Dendritic cell treated with granulocyte-macrophage colony-stimulating factor and Interleukin-4, amounts not matched to agents 40 ng/mL and 50 ng/mL, for 4 days (primary cell): Measurements from ENCODE around the gene CA12.
A peak's percentile ranks its signal among the peaks of the same experiment; 100 is the strongest.

Experiments used
- H3K27ac Mint-ChIP-seq: one replicate; pipeline ENCODE4 v1.8.0; 2022; ENCODE audit warnings: mild to moderate bottlenecking, mixed read lengths
- H3K27me3 Mint-ChIP-seq: one replicate; pipeline ENCODE4 v1.8.0; 2022; ENCODE audit warnings: mild to moderate bottlenecking, mixed read lengths
- H3K36me3 Mint-ChIP-seq: one replicate; pipeline ENCODE4 v1.8.0; 2022; ENCODE audit warnings: low read depth, mixed read lengths
- H3K4me1 Mint-ChIP-seq: one replicate; pipeline ENCODE4 v1.8.0; 2022; ENCODE audit warnings: low read depth, mixed read lengths
- H3K4me3 Mint-ChIP-seq: one replicate; pipeline ENCODE4 v1.8.0; 2022; ENCODE audit warnings: mild to moderate bottlenecking, moderate library complexity, mixed read lengths
- H3K9me3 Mint-ChIP-seq: one replicate; pipeline ENCODE4 v1.8.0; 2022; ENCODE audit warnings: mixed read lengths
- intact Hi-C: fragments of 100-400 bp; cut with micrococcal nuclease; formaldehyde crosslinking; loops from one replicate; pipeline ENCODE4 v1.15.0; 2022

Gene CA12

GRCh38 chr15:63294359-63294758, 87.3 kb downstream of the CA12 start:
- no peak overlapping the region for H3K4me3 Mint-ChIP-seq
- no peaks in the 10 kb centered on the region for H3K9me3 Mint-ChIP-seq
- H3K36me3 Mint-ChIP-seq = peaks cover 88% of the 10 kb centered on the region

DNA sequence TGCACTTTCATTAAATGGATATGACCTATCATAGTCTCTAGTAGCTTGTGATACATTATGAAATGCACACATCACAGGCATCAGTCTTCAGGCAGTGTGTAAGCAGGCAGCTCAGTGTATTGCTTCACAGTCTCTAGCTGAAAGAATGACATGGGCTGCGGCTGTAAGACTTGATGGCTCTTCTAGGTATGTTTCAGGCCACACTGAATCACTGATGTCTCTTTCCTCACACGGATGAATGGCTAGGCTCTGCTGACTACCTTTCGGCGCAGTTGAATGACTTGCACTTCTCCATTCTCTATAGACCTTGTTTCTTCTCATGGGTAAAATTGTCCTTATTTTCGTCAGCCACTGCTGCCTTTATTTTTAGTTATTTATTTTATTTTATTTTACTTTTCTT, 88.9 kb downstream of the CA12 start:
- Mint-ChIP-seq H3K36me3 (peaks cover 81% of the 10 kb centered on the region), H3K4me1 (peaks cover 26% of the 10 kb centered on the region), H3K4me3 (no peak overlapping the region), H3K27ac (no peak overlapping the region), H3K27me3 (no peaks in the 10 kb centered on the region), H3K9me3 (no peaks in the 10 kb centered on the region)
- intact Hi-C loops = no loop called here

More at GRCh38 chr15:63294359-63294758, 87.3 kb downstream of the CA12 start:
- H3K27me3 Mint-ChIP-seq = no peaks in the 10 kb centered on the region
- intact Hi-C loops = no loop called here
- peaks cover 26% of the 10 kb centered on the region for H3K4me1 Mint-ChIP-seq
- no peak overlapping the region for H3K27ac Mint-ChIP-seq

- Mint-ChIP-seq H3K27ac (no peak overlapping the region), H3K4me1 (peaks cover 27% of the 10 kb centered on the region), H3K27me3 (no peaks in the 10 kb centered on the region), H3K9me3 (no peaks in the 10 kb centered on the region), H3K36me3 (peaks cover 81% of the 10 kb centered on the region), H3K4me3 (no peak overlapping the region)
- intact Hi-C loops = no loop called here
Observed at GRCh38 chr15:63292241-63292640, 89.4 kb downstream of the CA12 start.

DNA sequence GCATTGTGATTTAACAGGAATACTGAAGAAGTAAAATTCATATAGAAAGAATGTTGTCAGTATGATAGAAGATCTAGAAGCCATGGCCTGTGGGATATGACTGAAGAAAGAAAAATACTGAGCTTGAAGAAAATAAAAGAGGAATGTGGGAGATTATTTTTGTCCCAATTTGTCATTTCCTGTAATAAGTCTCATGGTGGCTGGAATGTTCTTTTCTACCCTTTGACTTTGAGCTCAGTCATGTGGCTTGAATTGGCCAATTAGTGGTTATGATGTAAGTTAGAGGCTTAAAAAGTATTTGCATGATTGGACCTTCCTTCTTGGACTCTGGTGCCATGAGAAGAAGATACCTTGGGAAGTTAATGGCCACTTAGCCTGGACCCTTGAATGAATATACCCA, 90.1 kb downstream of the CA12 start:
- peaks cover 35% of the 10 kb centered on the region for H3K4me1 Mint-ChIP-seq
- intact Hi-C loops = no loop called here
- no peak overlapping the region for H3K4me3 Mint-ChIP-seq

GRCh38 chr15:63288778-63289378, 92.8 kb downstream of the CA12 start:
- peaks cover 78% of the 10 kb centered on the region for H3K36me3 Mint-ChIP-seq

More for the DNA sequence above, 90.1 kb downstream of the CA12 start:
- H3K9me3 Mint-ChIP-seq = no peaks in the 10 kb centered on the region
- no peaks in the 10 kb centered on the region for H3K27me3 Mint-ChIP-seq
- no peak overlapping the region for H3K27ac Mint-ChIP-seq
- H3K36me3 Mint-ChIP-seq = peaks cover 81% of the 10 kb centered on the region

DNA sequence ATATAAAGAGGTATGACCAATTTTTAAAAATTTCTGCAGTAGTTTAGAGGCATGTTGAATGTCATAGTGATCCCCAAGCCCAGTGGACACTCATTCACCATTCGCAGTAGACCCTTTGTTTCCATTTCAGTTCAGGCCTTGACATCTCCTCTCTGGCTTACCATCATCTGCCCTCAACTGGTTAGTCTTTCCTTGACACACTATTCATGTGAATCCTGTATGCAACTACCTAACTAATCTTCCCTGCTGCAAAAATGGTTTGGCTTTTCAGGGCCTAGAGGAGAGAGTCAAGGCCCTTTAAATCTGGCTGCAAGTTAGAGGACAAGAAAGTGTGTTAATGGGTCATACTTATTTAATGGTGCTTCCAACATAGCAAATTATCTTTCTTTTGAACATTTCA, 93.3 kb downstream of the CA12 start:
- no peak overlapping the region for H3K4me3 Mint-ChIP-seq
- H3K36me3 Mint-ChIP-seq = peaks cover 77% of the 10 kb centered on the region
- no peaks in the 10 kb centered on the region for H3K9me3 Mint-ChIP-seq
- H3K27ac Mint-ChIP-seq = no peak overlapping the region
- H3K27me3 Mint-ChIP-seq = no peaks in the 10 kb centered on the region
- peaks cover 25% of the 10 kb centered on the region for H3K4me1 Mint-ChIP-seq
- intact Hi-C loops = loop anchor here (2.0 to 10.0 kb wide), 5 partner anchors 114 to 314 kb away; partner anchors contain the start of gene USP3

More at GRCh38 chr15:63288778-63289378, 92.8 kb downstream of the CA12 start:
- Mint-ChIP-seq H3K27ac (no peak overlapping the region), H3K27me3 (no peaks in the 10 kb centered on the region), H3K4me1 (peaks cover 22% of the 10 kb centered on the region), H3K9me3 (no peaks in the 10 kb centered on the region), H3K4me3 (no peak overlapping the region)
- intact Hi-C loops = loop anchor here (2.0 to 10.0 kb wide), 5 partner anchors 114 to 313 kb away; partner anchors contain the start of gene USP3

GRCh38 chr15:63287109-63287508, 94.5 kb downstream of the CA12 start:
- peaks cover 65% of the 10 kb centered on the region for H3K36me3 Mint-ChIP-seq
- H3K4me1 Mint-ChIP-seq = peaks cover 27% of the 10 kb centered on the region
- H3K27me3 Mint-ChIP-seq = no peaks in the 10 kb centered on the region
- no peak overlapping the region for H3K27ac Mint-ChIP-seq
- no peak overlapping the region for H3K4me3 Mint-ChIP-seq
- no peaks in the 10 kb centered on the region for H3K9me3 Mint-ChIP-seq
- intact Hi-C loops = loop anchor here (5.0 to 10.0 kb wide), 4 partner anchors 178 to 315 kb away; partner anchors contain the start of gene USP3

DNA sequence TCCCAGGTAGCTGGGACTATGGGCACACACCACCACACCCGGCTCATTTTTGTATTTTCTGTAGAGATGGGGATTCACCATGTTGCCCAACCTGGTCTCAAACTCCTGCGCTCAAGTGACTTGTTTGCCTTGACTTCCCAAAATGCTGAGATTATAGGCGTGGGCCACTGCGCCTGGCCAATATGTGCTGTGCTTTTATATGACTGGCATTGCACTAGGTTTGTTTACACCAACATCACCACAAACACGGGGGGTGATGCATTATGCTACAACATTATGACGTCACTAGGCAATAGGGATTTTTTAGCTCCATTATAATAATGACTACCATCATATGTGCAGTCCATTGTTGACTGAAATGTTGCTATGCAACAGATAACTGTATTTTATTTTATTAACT, 97.3 kb downstream of the CA12 start:
- intact Hi-C loops = loop anchor here (5.0 to 10.0 kb wide), 4 partner anchors 92 to 220 kb away; partner anchors contain the start of genes RPS27L and USP3
- no peaks in the 10 kb centered on the region for H3K27me3 Mint-ChIP-seq
- H3K9me3 Mint-ChIP-seq = no peaks in the 10 kb centered on the region
- peaks cover 66% of the 10 kb centered on the region for H3K36me3 Mint-ChIP-seq
- H3K27ac Mint-ChIP-seq = peak overlapping the region; percentile 92
- H3K4me1 Mint-ChIP-seq = peaks cover 29% of the 10 kb centered on the region
- H3K4me3 Mint-ChIP-seq = no peak overlapping the region

DNA sequence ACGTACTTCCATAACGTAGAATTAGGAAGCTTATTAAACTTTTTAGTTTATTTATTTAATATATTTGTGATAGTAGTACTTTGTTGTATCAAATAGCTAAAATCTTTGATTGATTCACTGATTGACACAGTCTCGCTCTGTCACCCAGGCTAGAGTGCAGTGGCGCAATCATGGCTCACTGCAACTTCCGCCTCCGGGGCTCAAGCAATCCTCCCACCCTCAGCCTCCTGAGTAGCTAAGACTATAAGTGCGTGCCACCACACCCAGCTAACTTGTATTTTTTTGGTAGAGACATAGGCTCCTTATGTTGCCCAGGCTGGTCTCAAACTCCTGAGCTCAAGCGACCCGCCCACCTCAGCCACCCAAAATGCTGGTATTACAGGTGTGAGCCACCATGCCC, 98.5 kb downstream of the CA12 start:
- peaks cover 65% of the 10 kb centered on the region for H3K36me3 Mint-ChIP-seq
- peak overlapping the region; percentile 92 for H3K27ac Mint-ChIP-seq
- no peak overlapping the region for H3K4me3 Mint-ChIP-seq
- no peaks in the 10 kb centered on the region for H3K27me3 Mint-ChIP-seq
- H3K4me1 Mint-ChIP-seq = peaks cover 36% of the 10 kb centered on the region
- intact Hi-C loops = loop anchor here (5.0 to 10.0 kb wide), 4 partner anchors 91 to 222 kb away; partner anchors contain the start of genes RPS27L and USP3
- H3K9me3 Mint-ChIP-seq = no peaks in the 10 kb centered on the region

- intact Hi-C loops = no loop called here
- Mint-ChIP-seq H3K27ac (peak overlapping the region; percentile 90), H3K4me3 (peak overlapping the region; percentile 81), H3K27me3 (no peaks in the 10 kb centered on the region), H3K36me3 (peaks cover 21% of the 10 kb centered on the region), H3K9me3 (no peaks in the 10 kb centered on the region), H3K4me1 (peaks cover 38% of the 10 kb centered on the region)
Observed at GRCh38 chr15:63277893-63278456, 103.7 kb downstream of the CA12 start.

GRCh38 chr15:63277038-63277892, 104.4 kb downstream of the CA12 start, which contains the start of gene APH1B:
APH1B (plus strand) TSS chr15:63277605; CDS start chr15:63277624, 19 bp downstream.
- intact Hi-C loops = no loop called here
- Mint-ChIP-seq H3K27me3 (no peaks in the 10 kb centered on the region), H3K4me1 (peaks cover 38% of the 10 kb centered on the region), H3K4me3 (peak within 1 kb of the TSS; percentile 81), H3K9me3 (no peaks in the 10 kb centered on the region), H3K36me3 (peaks cover 21% of the 10 kb centered on the region), H3K27ac (peak within 1 kb of the TSS; percentile 90)

DNA sequence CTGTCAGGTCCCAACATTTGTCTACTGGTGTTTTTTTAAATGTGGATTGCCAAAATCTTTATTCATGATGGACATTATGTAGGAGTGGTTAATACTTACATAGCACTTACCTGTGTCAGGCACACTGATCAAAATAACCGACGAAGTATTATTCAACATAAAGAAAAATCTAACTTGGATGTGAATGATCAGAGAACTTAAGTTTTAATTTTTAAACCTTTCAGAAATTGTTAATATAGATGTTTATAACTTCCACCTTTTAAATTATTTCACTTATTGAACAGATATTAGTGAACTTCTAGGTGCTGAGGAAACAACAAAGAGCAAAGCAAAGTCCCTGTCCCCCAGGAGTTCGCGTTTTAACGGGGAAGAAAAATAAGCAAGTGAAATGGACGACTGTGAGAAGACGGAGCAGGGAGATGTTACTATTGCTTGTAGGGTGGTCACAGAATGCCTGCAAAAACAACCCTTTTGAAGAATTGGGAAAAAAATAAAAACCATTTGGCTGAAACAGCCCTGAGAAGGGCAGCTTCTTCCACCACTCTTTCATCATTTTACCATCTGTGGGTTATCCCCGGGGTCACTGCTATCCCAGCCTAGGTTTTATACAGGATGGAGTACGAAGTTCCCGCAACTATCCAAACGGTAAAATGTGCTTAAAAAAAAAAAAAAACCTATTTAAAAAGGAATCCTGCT, 105.2 kb downstream of the CA12 start:
- H3K9me3 Mint-ChIP-seq = no peaks in the 10 kb centered on the region
- intact Hi-C loops = no loop called here
- H3K36me3 Mint-ChIP-seq = peaks cover 21% of the 10 kb centered on the region
- peak overlapping the region; percentile 79 for H3K4me3 Mint-ChIP-seq
- peaks cover 38% of the 10 kb centered on the region for H3K4me1 Mint-ChIP-seq
- peak overlapping the region; percentile 90 for H3K27ac Mint-ChIP-seq
- H3K27me3 Mint-ChIP-seq = no peaks in the 10 kb centered on the region

- peaks cover 38% of the 10 kb centered on the region for H3K4me1 Mint-ChIP-seq
- H3K36me3 Mint-ChIP-seq = peaks cover 19% of the 10 kb centered on the region
- H3K27me3 Mint-ChIP-seq = no peaks in the 10 kb centered on the region
- H3K9me3 Mint-ChIP-seq = no peaks in the 10 kb centered on the region
- H3K27ac Mint-ChIP-seq = peak overlapping the region; percentile 58
- H3K4me3 Mint-ChIP-seq = no peak overlapping the region
- intact Hi-C loops = loop anchor here (5.0 kb wide), 1 partner anchor 52 kb away; no protein-coding TSS in a partner anchor
Observed at GRCh38 chr15:63274427-63274826, 107.2 kb downstream of the CA12 start.
